22Rv1 (cell line): Measurements from ENCODE around the gene ODAPH.

Experiments used
- CTCF ChIP-seq: fragments of 450-650 bp; IDR thresholded peaks from 2 replicates; pipeline ENCODE4 v1.5.1; 2017; ENCODE audit warnings: mild to moderate bottlenecking
- ZFX ChIP-seq: fragments of 450-650 bp; IDR thresholded peaks from 2 replicates; pipeline ENCODE4 v1.6.1; 2017; ENCODE audit warnings: antibody characterized with exemption, borderline replicate concordance

- peak; percentile 48 for TF ChIP-seq CTCF
- TF ChIP-seq ZFX: no peak
These were observed at the start of gene ODAPH for GRCh38 chr4:75555294-75556164.
